CD4-positive, alpha-beta T cell (primary cell): ENCODE measurements around the gene MOSPD3. TPM values are rescaled to one million over a fixed set of nuclear protein-coding genes. Genes with fewer than 3 reads are reported as not detected.

Experiments
- ATAC-seq: fragments of 200-7000 bp; cut with Tn5 transposase; one replicate; pipeline ENCODE4 v1.10.0; 2022; ENCODE audit warnings: mild to moderate bottlenecking; ENCODE audit not compliant: poor library complexity
- CTCF ChIA-PET: fragments of 350-600 bp; sonication (Branson Sonifier 250); formaldehyde crosslinking; loops from one replicate; lab custom pipeline; 2021; ENCODE audit warnings: antibody characterized with exemption, inconsistent platforms; lab: Charles Lee
- POLR2A ChIA-PET: fragments of 350-600 bp; sonication (Branson Sonifier 250); formaldehyde crosslinking; loops from one replicate; lab custom pipeline; 2021; ENCODE audit warnings: antibody characterized with exemption, inconsistent platforms; lab: Charles Lee
- DNase-seq, 14 experiments: peaks; one replicate each; pipeline ENCODE4 v3.0.0-alpha.2; 2013 to 2020; ENCODE audit warnings: mixed read lengths in 2 of 14
- H3K27ac ChIP-seq, 2 donors: one replicate each; pipeline versions ENCODE4 v1.5.1 to v1.7.0; 2013; ENCODE audit warnings: low read length in 2 of 2, low read depth in 1 of 2, mild to moderate bottlenecking in 1 of 2
- H3K27me3 ChIP-seq, 2 experiments: 1 replicate in 1 of 2; 2 replicates in 1 of 2; pipeline versions ENCODE4 v1.6.1 to v1.7.0; 2013; ENCODE audit warnings: low read length in 2 of 2, control low read depth in 1 of 2, mild to moderate bottlenecking in 1 of 2, moderate library complexity in 1 of 2; ENCODE audit not compliant: insufficient read depth in 2 of 2, control insufficient read depth in 1 of 2
- H3K36me3 ChIP-seq: one replicate; pipeline ENCODE4 v1.6.1; 2013; ENCODE audit warnings: low read length, control low read depth; ENCODE audit not compliant: insufficient read depth
- H3K4me1 ChIP-seq: one replicate; pipeline ENCODE4 v1.6.1; 2013; ENCODE audit warnings: low read length, control low read depth; ENCODE audit not compliant: insufficient read depth
- H3K4me3 ChIP-seq: one replicate; pipeline ENCODE4 v1.5.1; 2013; ENCODE audit warnings: mild to moderate bottlenecking, low read length, moderate library complexity
- H3K9me3 ChIP-seq, 2 experiments: 1 replicate in 1 of 2; 2 replicates in 1 of 2; pipeline versions ENCODE4 v1.6.1 to v1.7.0; 2013; ENCODE audit warnings: low read length in 2 of 2, mild to moderate bottlenecking in 2 of 2, control low read depth in 1 of 2, moderate library complexity in 1 of 2; ENCODE audit not compliant: control insufficient read depth in 1 of 2, insufficient read depth in 1 of 2
- H3K27ac Mint-ChIP-seq: one replicate; pipeline ENCODE4 v1.8.0; 2020; ENCODE audit warnings: mixed read lengths
- H3K27me3 Mint-ChIP-seq: one replicate; pipeline ENCODE4 v1.8.0; 2021; ENCODE audit warnings: mixed read lengths
- H3K36me3 Mint-ChIP-seq: one replicate; pipeline ENCODE4 v1.8.0; 2021; ENCODE audit warnings: low read depth, mixed read lengths
- H3K4me1 Mint-ChIP-seq: one replicate; pipeline ENCODE4 v1.8.0; 2021; ENCODE audit warnings: low read depth, mixed read lengths
- H3K4me3 Mint-ChIP-seq: one replicate; pipeline ENCODE4 v1.8.0; 2020; ENCODE audit warnings: mild to moderate bottlenecking, mixed read lengths
- H3K9me3 Mint-ChIP-seq: one replicate; pipeline ENCODE4 v1.8.0; 2020; ENCODE audit warnings: mixed read lengths
- intact Hi-C, 2 experiments: fragments of 100-400 bp; cut with DNase I in 1 of 2; cut with micrococcal nuclease in 1 of 2; formaldehyde crosslinking; loops; one replicate each; pipeline versions ENCODE4 v1.15.1 to v1.9.0; 2023 to 2025; cut with DNase I, micrococcal nuclease
- total RNA-seq, 174 experiments: library from RNA in 2 of 174; stranded (reverse) in 2 of 174; gene quantifications; one replicate each; pipeline ENCODE4 v1.2.3 and lab custom pipeline; 2021 to 2026
- TF ChIP-seq, protein P1 (sequence below): fragments of 200-600 bp; IDR thresholded peaks from one replicate; pipeline ENCODE4 v1.8.0; 2022; ENCODE audit warnings: antibody characterized with exemption, mild to moderate bottlenecking

The MOSPD3 gene
- total RNA-seq, 2 experiments from 2014 or later = 8.5 to 10.9 TPM

DNA sequence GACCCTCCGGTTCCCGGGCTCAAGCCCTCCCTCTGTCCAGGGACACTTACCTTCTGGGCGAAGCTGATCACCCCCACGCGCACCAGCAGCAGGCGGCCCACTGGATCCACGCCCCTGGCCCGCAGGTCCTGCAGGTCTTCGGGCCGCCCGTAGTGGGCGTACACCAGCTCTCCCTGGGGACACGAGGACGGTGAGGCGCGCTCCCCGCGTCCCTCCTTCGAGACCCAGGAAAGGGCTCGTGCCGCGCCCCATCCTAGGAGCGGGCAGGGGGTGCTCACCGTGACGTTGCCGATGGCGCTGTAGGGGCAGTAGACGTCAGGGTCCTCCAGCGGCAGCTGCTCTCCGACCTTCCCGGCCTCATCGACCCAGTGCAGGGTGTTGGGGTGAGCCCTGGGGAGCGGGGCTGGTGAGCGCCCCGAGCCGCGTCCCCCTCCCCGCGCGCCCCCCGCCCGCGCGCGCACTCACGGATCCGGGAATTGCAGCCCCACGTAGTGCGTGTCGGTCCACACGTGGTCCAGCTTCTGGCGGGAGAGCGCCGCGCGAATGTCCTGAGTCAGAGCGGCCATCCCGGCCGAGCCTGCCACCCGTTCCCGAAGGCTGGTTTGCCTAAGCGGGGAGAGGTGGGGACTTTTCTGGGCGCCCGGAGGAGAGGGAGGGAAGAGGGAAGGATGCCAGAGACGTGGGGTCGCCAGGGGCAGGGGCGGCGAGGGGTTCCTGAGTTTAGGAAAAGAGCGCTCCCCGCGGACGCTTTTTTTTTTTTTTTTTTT, 20.8 kb downstream of the MOSPD3 start:
- H3K27ac ChIP-seq = no peak overlapping the region
- intact Hi-C loops = loop anchor here in 1 of 2 experiments (2.0 kb wide), 1 partner anchor 58 kb away; no protein-coding TSS in a partner anchor

DNA sequence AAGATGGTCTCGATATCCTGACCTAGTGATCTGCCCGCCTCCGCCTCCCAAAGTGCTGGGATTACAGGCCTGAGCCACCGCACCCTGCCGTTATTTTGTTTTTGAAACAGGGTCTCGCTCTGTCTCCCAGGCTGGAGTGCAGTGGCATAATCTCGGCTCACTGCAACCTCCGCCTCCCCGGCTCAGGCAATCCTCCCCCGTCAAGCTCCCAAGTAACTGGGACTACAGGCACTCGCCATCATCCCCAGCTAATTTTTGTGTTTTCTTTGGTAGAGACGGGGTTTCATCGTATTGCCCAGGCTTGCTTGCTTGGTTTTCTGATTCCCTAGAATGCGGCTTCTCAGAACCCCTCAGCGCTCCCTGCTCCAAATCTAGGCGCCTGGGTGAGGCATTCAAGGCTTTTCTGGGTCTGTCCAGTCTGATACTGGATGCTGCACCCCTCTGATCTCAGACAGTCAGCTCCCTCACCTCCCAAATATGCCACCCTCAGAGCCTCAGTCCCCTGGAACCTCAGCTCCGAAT, 27.7 kb downstream of the MOSPD3 start:
- Mint-ChIP-seq H3K36me3 (no peaks in the 10 kb centered on the region), H3K27ac (no peak overlapping the region), H3K4me1 (no peaks in the 10 kb centered on the region), H3K4me3 (no peak overlapping the region), H3K9me3 (no peaks in the 10 kb centered on the region), H3K27me3 (peaks cover 1% of the 10 kb centered on the region)
- H3K27me3 ChIP-seq = no peaks in the 10 kb centered on the region
- no peak overlapping the region for H3K27ac ChIP-seq
- intact Hi-C loops = no loop called here
- ATAC-seq (no peak), DNase-seq (no peak)
- ChIA-PET POLR2A (no interaction called here), CTCF (interaction anchor here (0.7 kb wide), 2 partner anchors 101 to 191 kb away, joined by 3 to 4 read pairs; partner anchors contain the start of gene AGFG2)
- no peak overlapping the region for H3K4me3 ChIP-seq
- H3K4me1 ChIP-seq = peaks cover 3% of the 10 kb centered on the region
- TF ChIP-seq, protein P1, sequence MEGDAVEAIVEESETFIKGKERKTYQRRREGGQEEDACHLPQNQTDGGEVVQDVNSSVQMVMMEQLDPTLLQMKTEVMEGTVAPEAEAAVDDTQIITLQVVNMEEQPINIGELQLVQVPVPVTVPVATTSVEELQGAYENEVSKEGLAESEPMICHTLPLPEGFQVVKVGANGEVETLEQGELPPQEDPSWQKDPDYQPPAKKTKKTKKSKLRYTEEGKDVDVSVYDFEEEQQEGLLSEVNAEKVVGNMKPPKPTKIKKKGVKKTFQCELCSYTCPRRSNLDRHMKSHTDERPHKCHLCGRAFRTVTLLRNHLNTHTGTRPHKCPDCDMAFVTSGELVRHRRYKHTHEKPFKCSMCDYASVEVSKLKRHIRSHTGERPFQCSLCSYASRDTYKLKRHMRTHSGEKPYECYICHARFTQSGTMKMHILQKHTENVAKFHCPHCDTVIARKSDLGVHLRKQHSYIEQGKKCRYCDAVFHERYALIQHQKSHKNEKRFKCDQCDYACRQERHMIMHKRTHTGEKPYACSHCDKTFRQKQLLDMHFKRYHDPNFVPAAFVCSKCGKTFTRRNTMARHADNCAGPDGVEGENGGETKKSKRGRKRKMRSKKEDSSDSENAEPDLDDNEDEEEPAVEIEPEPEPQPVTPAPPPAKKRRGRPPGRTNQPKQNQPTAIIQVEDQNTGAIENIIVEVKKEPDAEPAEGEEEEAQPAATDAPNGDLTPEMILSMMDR = no peak
- no peaks in the 10 kb centered on the region for H3K36me3 ChIP-seq
- no peaks in the 10 kb centered on the region for H3K9me3 ChIP-seq

More for the DNA sequence above, 20.8 kb downstream of the MOSPD3 start:
- ChIA-PET CTCF (interaction anchor here (1.0 to 2.6 kb wide), 10 partner anchors 9 to 219 kb away, joined by 3 to 19 read pairs (median 5); partner anchors contain the start of genes GNB2, MOSPD3 and POP7), POLR2A (interaction anchor here (0.8 to 2.6 kb wide), 10 partner anchors 20 to 205 kb away, joined by 3 to 22 read pairs (median 4); partner anchors contain the start of genes FBXO24, LRCH4, MOSPD3 and POP7)
- Mint-ChIP-seq H3K4me3 (peak overlapping the region; percentile 87), H3K4me1 (peaks cover 10% of the 10 kb centered on the region), H3K27ac (no peak overlapping the region), H3K36me3 (no peaks in the 10 kb centered on the region), H3K9me3 (no peaks in the 10 kb centered on the region), H3K27me3 (no peaks in the 10 kb centered on the region)
- peak; percentile 26 to 81 (median 47) for DNase-seq
- H3K4me3 ChIP-seq = peak overlapping the region; percentile 71
- H3K36me3 ChIP-seq = no peaks in the 10 kb centered on the region
- TF ChIP-seq, protein P1 = peak; percentile 33
- H3K27me3 ChIP-seq = no peaks in the 10 kb centered on the region
- H3K4me1 ChIP-seq = peaks cover 24% of the 10 kb centered on the region
- peaks cover 0 to 6% of the 10 kb centered on the region in 2 experiments for H3K9me3 ChIP-seq
- ATAC-seq = peak; percentile 77

DNA sequence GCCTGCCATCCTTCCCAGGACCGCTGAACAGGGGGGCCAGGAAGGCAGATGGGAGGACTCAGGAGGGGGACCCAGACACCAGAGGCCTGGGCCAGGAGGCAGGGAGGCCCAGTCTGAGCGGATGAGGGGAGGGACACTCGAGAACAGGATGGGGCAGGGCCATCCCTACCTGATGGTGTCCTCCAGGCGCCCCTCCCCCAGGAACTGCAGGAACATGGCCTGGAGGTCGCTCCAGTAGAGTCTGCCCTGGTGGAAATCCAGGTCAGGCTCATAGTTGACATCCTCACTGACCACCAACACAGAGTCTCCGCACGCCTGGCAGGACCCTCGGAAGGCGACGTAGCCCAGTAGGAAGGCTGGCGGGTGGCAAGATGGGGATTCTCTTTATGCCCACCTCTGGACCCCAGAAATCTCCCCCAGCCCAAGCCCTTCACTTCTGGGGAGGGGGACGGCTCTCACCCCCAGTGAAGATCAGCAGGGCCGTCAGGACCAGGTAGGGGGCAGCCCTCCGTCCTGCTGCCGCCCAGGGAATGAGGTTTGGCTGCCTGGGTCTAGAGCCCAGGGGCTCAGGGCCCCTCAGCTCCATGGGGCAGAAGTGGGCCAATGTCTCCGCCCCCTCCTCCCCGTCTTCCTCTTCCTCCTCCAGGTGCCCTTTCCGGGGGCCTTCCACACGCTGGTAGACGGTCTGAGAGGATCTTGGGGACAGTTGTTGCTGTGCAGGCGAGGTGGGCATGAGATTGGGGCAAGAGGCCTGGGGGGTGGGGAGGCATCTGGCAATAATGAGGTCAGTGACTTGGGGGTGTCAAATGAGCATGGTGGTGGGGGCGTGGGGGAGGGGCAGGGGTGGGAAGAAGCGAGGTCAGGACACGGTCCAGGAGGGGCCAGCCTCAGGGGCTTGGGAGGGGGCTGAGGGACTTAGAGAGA, 28.4 kb downstream of the MOSPD3 start:
- DNase-seq (no peak), ATAC-seq (no peak)
- no peaks in the 10 kb centered on the region for H3K9me3 Mint-ChIP-seq

More for the DNA sequence above, 28.4 kb downstream of the MOSPD3 start:
- no peak overlapping the region for H3K27ac ChIP-seq
- ChIA-PET CTCF (no interaction called here), POLR2A (no interaction called here)
- peaks cover 3% of the 10 kb centered on the region for H3K4me1 ChIP-seq
- no peaks in the 10 kb centered on the region for H3K36me3 Mint-ChIP-seq
- no peak overlapping the region for H3K4me3 ChIP-seq
- intact Hi-C loops = no loop called here
- no peaks in the 10 kb centered on the region for H3K27me3 ChIP-seq
- TF ChIP-seq, protein P1 = no peak
- peaks cover 4% of the 10 kb centered on the region for H3K27me3 Mint-ChIP-seq
- no peaks in the 10 kb centered on the region for H3K4me1 Mint-ChIP-seq
- H3K9me3 ChIP-seq = no peaks in the 10 kb centered on the region
- no peak overlapping the region for H3K4me3 Mint-ChIP-seq
- no peaks in the 10 kb centered on the region for H3K36me3 ChIP-seq
- no peak overlapping the region for H3K27ac Mint-ChIP-seq
